ENCODE data around the gene KLHDC1. TPM values are rescaled to one million over a fixed set of nuclear protein-coding genes. Genes with fewer than 3 reads are reported as not detected.

The KLHDC1 gene
- total and polyA plus RNA-seq, 9 of the 15 experiments (the other 6 are each of a cell fraction or from before 2014, with no cell fraction given) = 0.08 to 0.41 (median 0.18) TPM

GRCh38 chr14:49768301-49769121 is 75.6 kb downstream of the KLHDC1 start (continued):
- TF ChIP-seq, protein P1, sequence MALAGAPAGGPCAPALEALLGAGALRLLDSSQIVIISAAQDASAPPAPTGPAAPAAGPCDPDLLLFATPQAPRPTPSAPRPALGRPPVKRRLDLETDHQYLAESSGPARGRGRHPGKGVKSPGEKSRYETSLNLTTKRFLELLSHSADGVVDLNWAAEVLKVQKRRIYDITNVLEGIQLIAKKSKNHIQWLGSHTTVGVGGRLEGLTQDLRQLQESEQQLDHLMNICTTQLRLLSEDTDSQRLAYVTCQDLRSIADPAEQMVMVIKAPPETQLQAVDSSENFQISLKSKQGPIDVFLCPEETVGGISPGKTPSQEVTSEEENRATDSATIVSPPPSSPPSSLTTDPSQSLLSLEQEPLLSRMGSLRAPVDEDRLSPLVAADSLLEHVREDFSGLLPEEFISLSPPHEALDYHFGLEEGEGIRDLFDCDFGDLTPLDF (CRISPR knock-in tag; IDR thresholded peaks at IDR 0.05) = peak; percentile 38; the same call in 1 of the 2 replicates
- TF ChIP-seq U2AF1 (optimal IDR thresholded peaks at IDR 0.05; ENCODE audit: low read depth, low read length) (peak; percentile 35), CBFB (CRISPR knock-in tag; IDR thresholded peaks at IDR 0.05) (peak; percentile 85; the same call in 1 of the 2 replicates), GABPB1 (CRISPR knock-in tag; IDR thresholded peaks at IDR 0.05) (peak; percentile 53; the same call in 1 of the 2 replicates), KAT7 (CRISPR knock-in tag; IDR thresholded peaks at IDR 0.05; ENCODE audit: borderline replicate concordance) (peak; percentile 71; the same call in 1 of the 2 replicates), POLR2A (conservative IDR thresholded peaks at IDR 0.05) (peak; percentile 50; the same call in 1 of the 2 replicates), ZBTB1 (CRISPR knock-in tag; IDR thresholded peaks at IDR 0.05; ENCODE audit: borderline replicate concordance, low read depth) (0 out of 2 replicates have a peak, but pooled peaks have one; percentile 66), TFAP4 (CRISPR knock-in tag; IDR thresholded peaks at IDR 0.05; ENCODE audit: borderline replicate concordance) (peak; percentile 50), CTBP1 (IDR thresholded peaks at IDR 0.05; ENCODE audit: borderline replicate concordance) (0 out of 2 replicates have a peak, but pooled peaks have one; percentile 23), L3MBTL2 (IDR thresholded peaks at IDR 0.05) (peak; percentile 71; the same call in 1 of the 2 replicates), TAF15 (IDR thresholded peaks at IDR 0.05; ENCODE audit: low read depth, low read length) (no peak)
- TF ChIP-seq, protein P2, sequence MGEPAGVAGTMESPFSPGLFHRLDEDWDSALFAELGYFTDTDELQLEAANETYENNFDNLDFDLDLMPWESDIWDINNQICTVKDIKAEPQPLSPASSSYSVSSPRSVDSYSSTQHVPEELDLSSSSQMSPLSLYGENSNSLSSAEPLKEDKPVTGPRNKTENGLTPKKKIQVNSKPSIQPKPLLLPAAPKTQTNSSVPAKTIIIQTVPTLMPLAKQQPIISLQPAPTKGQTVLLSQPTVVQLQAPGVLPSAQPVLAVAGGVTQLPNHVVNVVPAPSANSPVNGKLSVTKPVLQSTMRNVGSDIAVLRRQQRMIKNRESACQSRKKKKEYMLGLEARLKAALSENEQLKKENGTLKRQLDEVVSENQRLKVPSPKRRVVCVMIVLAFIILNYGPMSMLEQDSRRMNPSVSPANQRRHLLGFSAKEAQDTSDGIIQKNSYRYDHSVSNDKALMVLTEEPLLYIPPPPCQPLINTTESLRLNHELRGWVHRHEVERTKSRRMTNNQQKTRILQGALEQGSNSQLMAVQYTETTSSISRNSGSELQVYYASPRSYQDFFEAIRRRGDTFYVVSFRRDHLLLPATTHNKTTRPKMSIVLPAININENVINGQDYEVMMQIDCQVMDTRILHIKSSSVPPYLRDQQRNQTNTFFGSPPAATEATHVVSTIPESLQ (CRISPR knock-in tag; IDR thresholded peaks at IDR 0.05) = 0 out of 2 replicates have a peak, but pooled peaks have one; percentile 55
- TF ChIP-seq, protein P3, sequence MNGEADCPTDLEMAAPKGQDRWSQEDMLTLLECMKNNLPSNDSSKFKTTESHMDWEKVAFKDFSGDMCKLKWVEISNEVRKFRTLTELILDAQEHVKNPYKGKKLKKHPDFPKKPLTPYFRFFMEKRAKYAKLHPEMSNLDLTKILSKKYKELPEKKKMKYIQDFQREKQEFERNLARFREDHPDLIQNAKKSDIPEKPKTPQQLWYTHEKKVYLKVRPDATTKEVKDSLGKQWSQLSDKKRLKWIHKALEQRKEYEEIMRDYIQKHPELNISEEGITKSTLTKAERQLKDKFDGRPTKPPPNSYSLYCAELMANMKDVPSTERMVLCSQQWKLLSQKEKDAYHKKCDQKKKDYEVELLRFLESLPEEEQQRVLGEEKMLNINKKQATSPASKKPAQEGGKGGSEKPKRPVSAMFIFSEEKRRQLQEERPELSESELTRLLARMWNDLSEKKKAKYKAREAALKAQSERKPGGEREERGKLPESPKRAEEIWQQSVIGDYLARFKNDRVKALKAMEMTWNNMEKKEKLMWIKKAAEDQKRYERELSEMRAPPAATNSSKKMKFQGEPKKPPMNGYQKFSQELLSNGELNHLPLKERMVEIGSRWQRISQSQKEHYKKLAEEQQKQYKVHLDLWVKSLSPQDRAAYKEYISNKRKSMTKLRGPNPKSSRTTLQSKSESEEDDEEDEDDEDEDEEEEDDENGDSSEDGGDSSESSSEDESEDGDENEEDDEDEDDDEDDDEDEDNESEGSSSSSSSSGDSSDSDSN (IDR thresholded peaks at IDR 0.05; ENCODE audit: borderline replicate concordance in 1 of 2, low read depth in 2 of 2, low read length in 2 of 2) = peak in 1 of 2 experiments; percentile 53; a peak in 1 of 4 replicates
- TF ChIP-seq, protein P4, sequence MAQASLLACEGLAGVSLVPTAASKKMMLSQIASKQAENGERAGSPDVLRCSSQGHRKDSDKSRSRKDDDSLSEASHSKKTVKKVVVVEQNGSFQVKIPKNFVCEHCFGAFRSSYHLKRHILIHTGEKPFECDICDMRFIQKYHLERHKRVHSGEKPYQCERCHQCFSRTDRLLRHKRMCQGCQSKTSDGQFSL (CRISPR knock-in tag; IDR thresholded peaks at IDR 0.05) = 0 out of 2 replicates have a peak, but pooled peaks have one; percentile 35
- TF ChIP-seq, protein P4 (tag; IDR thresholded peaks at IDR 0.05) = no peak

Measured in K562 (cell line).